Activated CD8-positive, alpha-beta memory T cell treated with anti-CD3 and anti-CD28 coated beads, Interleukin-2, amount 50 U/mL, for 1 hour (primary cell): ENCODE measurements around the gene SLC25A21.
"Not testable (repeated sequence)": the region's sequence is repeated elsewhere in the genome, so short reads cannot be mapped to it uniquely, and the experiment has no call there.

Experiments
- DNase-seq: peaks from one replicate; pipeline ENCODE4 v3.0.0-alpha.2; 2020; ENCODE audit errors: extremely low read depth

The SLC25A21 gene

GRCh38 chr14:36823651-36824050 lies 348.8 kb downstream of the SLC25A21 start:
- DNase-seq = no peak

GRCh38 chr14:36822685-36823084 lies 349.7 kb downstream of the SLC25A21 start:
- DNase-seq = no peak

GRCh38 chr14:36820901-36821300 lies 351.5 kb downstream of the SLC25A21 start:
- DNase-seq = no peak

- DNase-seq = no peak
Measured at GRCh38 chr14:36820111-36820709, 352.2 kb downstream of the SLC25A21 start.

- DNase-seq = no peak
Measured at GRCh38 chr14:36818794-36819384, 353.5 kb downstream of the SLC25A21 start.

- DNase-seq = no peak
Measured at GRCh38 chr14:36818246-36818645, 354.2 kb downstream of the SLC25A21 start.

GRCh38 chr14:36817071-36817930 lies 355.1 kb downstream of the SLC25A21 start:
- DNase-seq = no peak

- DNase-seq = no peak
Measured at GRCh38 chr14:36816481-36816880, 355.9 kb downstream of the SLC25A21 start.

- not testable (repeated sequence) for DNase-seq
Measured at GRCh38 chr14:36814783-36815182, 357.6 kb downstream of the SLC25A21 start.

- DNase-seq = no peak
Measured at GRCh38 chr14:36810209-36810608, 362.2 kb downstream of the SLC25A21 start.

- DNase-seq = no peak
Measured at GRCh38 chr14:36807727-36808126, 364.7 kb downstream of the SLC25A21 start.

- DNase-seq = no peak
Measured at GRCh38 chr14:36805131-36805559, 367.3 kb downstream of the SLC25A21 start.

- no peak for DNase-seq
Measured at GRCh38 chr14:36797634-36798033, 374.8 kb downstream of the SLC25A21 start.

- no peak for DNase-seq
Measured at GRCh38 chr14:36791402-36791801, 381.0 kb downstream of the SLC25A21 start.

GRCh38 chr14:36785511-36785910 lies 386.9 kb downstream of the SLC25A21 start:
- DNase-seq = no peak

- no peak for DNase-seq
Measured at GRCh38 chr14:36784541-36784940, 387.9 kb downstream of the SLC25A21 start.

GRCh38 chr14:36781897-36782296 lies 390.5 kb downstream of the SLC25A21 start:
- DNase-seq = no peak

- no peak for DNase-seq
Measured at GRCh38 chr14:36773558-36773957, 398.8 kb downstream of the SLC25A21 start.

- DNase-seq = no peak
Measured at GRCh38 chr14:36773136-36773540, 399.3 kb downstream of the SLC25A21 start.

GRCh38 chr14:36771028-36771640 lies 401.3 kb downstream of the SLC25A21 start:
- no peak for DNase-seq

GRCh38 chr14:36768638-36769337 lies 403.6 kb downstream of the SLC25A21 start:
- DNase-seq = no peak
